Smooth muscle cell (in vitro differentiated cells): ENCODE results near the gene EP400. TPM values are rescaled to one million over a fixed set of nuclear protein-coding genes. Genes with fewer than 3 reads are reported as not detected.
"Not testable (repeated sequence)": the region's sequence is repeated elsewhere in the genome, so short reads cannot be mapped to it uniquely, and the experiment has no call there.

ENCODE experiments used
- DNase-seq: peaks from one replicate; lab custom pipeline; 2025; ENCODE audit not compliant: unreplicated experiment; lab: John Stamatoyannopoulos, UW
- H2AFZ ChIP-seq: fragments of 200-600 bp; sonication (generic); 2 replicates; pipeline ENCODE4 v1.6.0; 2016; ENCODE audit warnings: antibody characterized with exemption, low read depth, mild to moderate bottlenecking
- H3F3A ChIP-seq: fragments of 200-600 bp; sonication (generic); 2 replicates; pipeline ENCODE4 v1.6.0; 2017; ENCODE audit warnings: antibody characterized with exemption, low read depth
- H3K27ac ChIP-seq: fragments of 200-600 bp; sonication (generic); 2 replicates; pipeline ENCODE4 v1.5.1; 2016; ENCODE audit warnings: low read depth, mild to moderate bottlenecking
- H3K27me3 ChIP-seq: fragments of 200-600 bp; sonication (generic); 2 replicates; pipeline ENCODE4 v1.6.1; 2016; ENCODE audit warnings: low read depth, mild to moderate bottlenecking
- H3K36me3 ChIP-seq: fragments of 200-600 bp; sonication (generic); 2 replicates; pipeline ENCODE4 v1.5.1; 2016; ENCODE audit warnings: low read depth
- H3K4me1 ChIP-seq: fragments of 200-600 bp; sonication (generic); 2 replicates; pipeline ENCODE4 v1.5.1; 2016; ENCODE audit warnings: low read depth
- H3K4me2 ChIP-seq: fragments of 200-600 bp; sonication (generic); 2 replicates; pipeline ENCODE4 v1.6.0; 2016; ENCODE audit warnings: mild to moderate bottlenecking
- H3K4me3 ChIP-seq: fragments of 200-600 bp; sonication (generic); 2 replicates; pipeline ENCODE4 v1.5.1; 2016; ENCODE audit warnings: mild to moderate bottlenecking
- H3K79me2 ChIP-seq: fragments of 200-600 bp; sonication (generic); 2 replicates; pipeline ENCODE4 v1.6.0; 2016; ENCODE audit warnings: low read depth, mild to moderate bottlenecking
- H3K9ac ChIP-seq: fragments of 200-600 bp; sonication (generic); 2 replicates; pipeline ENCODE4 v1.6.0; 2016; ENCODE audit warnings: low read depth
- H3K9me3 ChIP-seq: fragments of 200-600 bp; sonication (generic); replicated peaks from 2 replicates; pipeline ENCODE4 v1.5.1; 2016; ENCODE audit warnings: low read depth
- H4K20me1 ChIP-seq: fragments of 200-600 bp; sonication (generic); 2 replicates; pipeline ENCODE4 v1.6.0; 2016; ENCODE audit warnings: low read depth
- WGBS: methylation state at CpG from one replicate; pipeline ENCODE4 v1.1.7; 2016; ENCODE audit warnings: low lambda C conversion rate; 5-methylcytosine and 5-hydroxymethylcytosine counted together
- polyA plus RNA-seq: library from polyadenylated mRNA; unstranded; fragments of >200 nt; fragmentation: Nextera tagmentation; extraction: Ambion mirVana; gene quantifications from 2 replicates; pipeline ENCODE4 v1.2.1, GENCODE V29; 2016
- total RNA-seq: library from RNA; depleted of rRNA; stranded (reverse); fragments of >200 nt; gene quantifications from 2 replicates; pipeline ENCODE4 v1.2.3, GENCODE V29; 2014
- TF ChIP-seq, protein P1 (sequence below): fragments of 200-600 bp; sonication (generic); IDR thresholded peaks from 2 replicates; pipeline ENCODE4 v1.5.1; 2017; ENCODE audit warnings: borderline replicate concordance, mild to moderate bottlenecking, antibody characterized with exemption; ENCODE audit not compliant: insufficient read depth, poor library complexity, severe bottlenecking

Gene EP400
- total and polyA plus RNA-seq, 2 experiments from 2014 or later: 6.6 to 13.6 TPM

DNA sequence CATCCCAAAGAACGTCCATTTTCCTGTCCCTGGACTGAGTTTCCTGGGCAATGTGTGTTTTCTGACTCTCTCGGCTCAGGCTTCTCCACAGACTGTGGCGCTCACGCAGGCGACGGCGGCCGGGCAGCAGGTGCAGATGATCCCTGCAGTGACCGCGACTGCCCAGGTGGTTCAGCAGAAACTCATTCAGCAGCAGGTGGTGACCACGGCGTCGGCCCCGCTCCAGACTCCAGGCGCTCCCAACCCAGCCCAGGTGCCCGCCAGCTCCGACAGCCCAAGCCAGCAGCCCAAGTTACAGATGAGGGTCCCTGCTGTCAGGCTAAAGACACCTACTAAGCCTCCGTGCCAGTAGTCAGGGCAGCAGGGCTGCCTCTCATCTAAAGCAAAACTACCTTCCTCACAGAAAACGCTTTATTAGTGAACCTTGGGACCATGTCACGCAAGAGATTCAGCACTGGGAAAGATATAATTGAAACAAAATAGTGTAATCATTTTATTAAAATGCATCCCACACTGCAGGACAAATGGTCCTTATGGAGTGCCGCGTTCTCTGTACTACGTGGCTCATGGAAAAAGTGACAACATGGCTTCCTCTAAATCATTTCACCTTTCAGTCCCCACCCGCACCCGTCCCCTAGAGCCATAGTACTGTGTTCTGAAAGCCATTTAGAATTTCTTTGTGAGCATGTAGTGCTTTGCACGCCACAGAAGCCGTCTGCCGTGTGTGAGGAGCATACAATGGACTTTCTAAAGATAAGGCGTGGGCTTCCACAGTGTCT, 127.8 kb downstream of the EP400 start:
- H3K9me3 ChIP-seq: no peaks in the 10 kb centered on the region
- H3K9ac ChIP-seq: no peak overlapping the region
- no peaks in the 10 kb centered on the region for H3F3A ChIP-seq
- no peak overlapping the region for H3K4me2 ChIP-seq
- TF ChIP-seq, protein P1, sequence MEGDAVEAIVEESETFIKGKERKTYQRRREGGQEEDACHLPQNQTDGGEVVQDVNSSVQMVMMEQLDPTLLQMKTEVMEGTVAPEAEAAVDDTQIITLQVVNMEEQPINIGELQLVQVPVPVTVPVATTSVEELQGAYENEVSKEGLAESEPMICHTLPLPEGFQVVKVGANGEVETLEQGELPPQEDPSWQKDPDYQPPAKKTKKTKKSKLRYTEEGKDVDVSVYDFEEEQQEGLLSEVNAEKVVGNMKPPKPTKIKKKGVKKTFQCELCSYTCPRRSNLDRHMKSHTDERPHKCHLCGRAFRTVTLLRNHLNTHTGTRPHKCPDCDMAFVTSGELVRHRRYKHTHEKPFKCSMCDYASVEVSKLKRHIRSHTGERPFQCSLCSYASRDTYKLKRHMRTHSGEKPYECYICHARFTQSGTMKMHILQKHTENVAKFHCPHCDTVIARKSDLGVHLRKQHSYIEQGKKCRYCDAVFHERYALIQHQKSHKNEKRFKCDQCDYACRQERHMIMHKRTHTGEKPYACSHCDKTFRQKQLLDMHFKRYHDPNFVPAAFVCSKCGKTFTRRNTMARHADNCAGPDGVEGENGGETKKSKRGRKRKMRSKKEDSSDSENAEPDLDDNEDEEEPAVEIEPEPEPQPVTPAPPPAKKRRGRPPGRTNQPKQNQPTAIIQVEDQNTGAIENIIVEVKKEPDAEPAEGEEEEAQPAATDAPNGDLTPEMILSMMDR: no peak
- WGBS: 99% methylated on average over 29 of the region's 29 CpGs
- H2AFZ ChIP-seq: no peak overlapping the region
- H3K27me3 ChIP-seq: no peaks in the 10 kb centered on the region
- H4K20me1 ChIP-seq: no peaks in the 10 kb centered on the region
- no peaks in the 10 kb centered on the region for H3K4me1 ChIP-seq
- no peak overlapping the region for H3K27ac ChIP-seq
- H3K4me3 ChIP-seq: no peak overlapping the region
- no peak for DNase-seq
- H3K79me2 ChIP-seq: no peaks in the 10 kb centered on the region
- H3K36me3 ChIP-seq: no peaks in the 10 kb centered on the region

DNA sequence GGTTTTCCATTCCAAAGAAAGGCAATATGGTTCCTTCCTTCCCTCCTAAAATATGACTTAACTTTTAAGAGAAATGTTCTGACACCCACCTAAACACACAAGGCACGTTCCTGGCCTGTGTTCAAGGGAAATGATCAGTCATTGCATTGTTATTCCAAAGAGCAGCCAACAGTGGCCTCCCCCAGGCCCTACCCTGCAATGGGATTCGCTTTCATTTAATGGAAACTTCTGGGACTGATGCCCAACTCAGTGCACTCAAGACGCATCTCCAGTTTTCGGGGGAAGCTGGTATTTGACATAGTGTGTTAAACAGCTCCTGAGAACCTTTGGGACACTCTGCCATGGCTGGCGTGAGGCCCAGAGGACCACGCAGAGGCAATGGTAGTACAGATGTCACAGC, 128.4 kb downstream of the EP400 start:
- DNase-seq: no peak
- no peak overlapping the region for H3K9ac ChIP-seq

DNA sequence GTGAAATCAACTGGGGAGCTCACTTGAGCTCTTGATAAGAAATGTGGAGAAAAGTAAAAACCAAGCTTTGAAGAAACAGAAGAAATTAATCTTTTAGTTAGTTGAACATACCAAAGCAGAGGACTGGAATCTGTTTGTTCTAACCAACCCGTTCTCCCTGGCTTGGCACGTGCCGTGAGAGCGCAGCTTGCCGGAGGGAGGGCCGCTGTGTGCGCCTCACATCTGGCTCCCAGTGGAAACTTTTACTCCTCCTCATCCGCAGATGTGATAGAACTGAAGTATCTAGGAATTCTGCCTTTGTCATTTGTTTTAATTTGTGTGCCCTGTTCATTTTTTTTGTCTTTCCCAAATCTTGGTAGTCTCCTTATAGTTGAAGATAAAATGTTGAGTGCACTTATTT, 129.5 kb downstream of the EP400 start:
- no peak for DNase-seq
- no peaks in the 10 kb centered on the region for H3K9me3 ChIP-seq
- no peak overlapping the region for H3K9ac ChIP-seq
- TF ChIP-seq, protein P1: no peak
- H3K27ac ChIP-seq: no peak overlapping the region
- no peaks in the 10 kb centered on the region for H4K20me1 ChIP-seq
- H2AFZ ChIP-seq: no peak overlapping the region
- no peak overlapping the region for H3K4me2 ChIP-seq
- no peak overlapping the region for H3K4me3 ChIP-seq
- H3K27me3 ChIP-seq: no peaks in the 10 kb centered on the region
- no peaks in the 10 kb centered on the region for H3K36me3 ChIP-seq
- 99% methylated on average over 8 of the region's 8 CpGs for WGBS
- no peaks in the 10 kb centered on the region for H3K79me2 ChIP-seq
- H3K4me1 ChIP-seq: no peaks in the 10 kb centered on the region
- H3F3A ChIP-seq: no peaks in the 10 kb centered on the region

More for the DNA sequence above, 128.4 kb downstream of the EP400 start:
- H3K4me2 ChIP-seq: no peak overlapping the region
- H3K36me3 ChIP-seq: no peaks in the 10 kb centered on the region
- H2AFZ ChIP-seq: no peak overlapping the region
- H3F3A ChIP-seq: no peaks in the 10 kb centered on the region
- no peaks in the 10 kb centered on the region for H3K4me1 ChIP-seq
- no peaks in the 10 kb centered on the region for H3K27me3 ChIP-seq
- no peaks in the 10 kb centered on the region for H3K9me3 ChIP-seq
- H3K79me2 ChIP-seq: no peaks in the 10 kb centered on the region
- no peak overlapping the region for H3K4me3 ChIP-seq
- H3K27ac ChIP-seq: no peak overlapping the region
- WGBS: 94% methylated on average over 6 of the region's 6 CpGs
- H4K20me1 ChIP-seq: no peaks in the 10 kb centered on the region
- TF ChIP-seq, protein P1: no peak

DNA sequence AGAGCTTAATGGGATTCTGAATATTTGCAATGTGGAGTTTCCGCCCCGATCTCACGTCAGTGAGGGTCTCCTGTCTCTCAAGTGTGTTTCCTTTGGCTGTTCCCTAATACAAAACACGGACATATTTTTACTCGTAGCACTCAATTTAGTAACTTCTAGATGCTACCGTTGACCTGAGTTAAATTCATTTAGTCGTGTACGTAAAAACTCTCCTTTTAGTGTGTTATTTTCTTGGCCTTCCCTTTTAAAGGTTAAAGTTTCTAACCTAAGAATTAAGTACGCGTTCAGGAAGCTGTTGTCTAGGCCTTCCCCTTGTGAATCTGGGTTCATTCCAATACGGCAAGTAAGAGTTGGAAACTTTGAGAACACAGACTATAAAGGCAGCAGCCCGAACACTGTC, 130.0 kb downstream of the EP400 start:
- no peak for DNase-seq
- H3K4me2 ChIP-seq: no peak overlapping the region
- no peak overlapping the region for H3K4me3 ChIP-seq
- no peaks in the 10 kb centered on the region for H3F3A ChIP-seq
- H3K4me1 ChIP-seq: no peaks in the 10 kb centered on the region
- TF ChIP-seq, protein P1: no peak
- no peaks in the 10 kb centered on the region for H3K9me3 ChIP-seq
- no peaks in the 10 kb centered on the region for H4K20me1 ChIP-seq
- H3K9ac ChIP-seq: no peak overlapping the region
- 97% methylated on average over 12 of the region's 12 CpGs for WGBS
- no peak overlapping the region for H3K27ac ChIP-seq
- H3K36me3 ChIP-seq: no peaks in the 10 kb centered on the region
- H2AFZ ChIP-seq: no peak overlapping the region
- no peaks in the 10 kb centered on the region for H3K27me3 ChIP-seq
- peaks cover under 1% of the 10 kb centered on the region for H3K79me2 ChIP-seq

- not testable (repeated sequence) for H3K9ac ChIP-seq
- WGBS: 94% methylated on average over 7 of the region's 7 CpGs
These were observed 130.8 kb downstream of the EP400 start for GRCh38 chr12:132080515-132080914.

More at GRCh38 chr12:132080515-132080914, 130.8 kb downstream of the EP400 start:
- not testable (repeated sequence) for DNase-seq, H3K79me2 ChIP-seq, H3K9me3 ChIP-seq, H3K27me3 ChIP-seq, H4K20me1 ChIP-seq, H3K4me3 ChIP-seq, H3K27ac ChIP-seq, H3K36me3 ChIP-seq, H3F3A ChIP-seq, H3K4me1 ChIP-seq, H3K4me2 ChIP-seq, H2AFZ ChIP-seq
